ENCODE measurements around the gene PHLDB2.

GRCh38 chr3:111863942-111864694 is 5.1 kb downstream of the PHLDB2 start:
- no peak for TF ChIP-seq ESRRG (CRISPR knock-in tag; IDR thresholded peaks at IDR 0.05)
- no peak for TF ChIP-seq ZFP30 (CRISPR knock-in tag; IDR thresholded peaks at IDR 0.05)
- no peak for TF ChIP-seq CREB5 (CRISPR knock-in tag; IDR thresholded peaks at IDR 0.05; ENCODE audit: low read depth)
- no peak for TF ChIP-seq TCF4 (CRISPR knock-in tag; IDR thresholded peaks at IDR 0.05; ENCODE audit: borderline replicate concordance)
- TF ChIP-seq PATZ1 (CRISPR knock-in tag; IDR thresholded peaks at IDR 0.05; ENCODE audit: borderline replicate concordance): no peak
- 0 out of 2 replicates have a peak, but pooled peaks have one; percentile 41 for TF ChIP-seq ZFP3 (CRISPR knock-in tag; IDR thresholded peaks at IDR 0.05)
- no peak for TF ChIP-seq TOX (CRISPR knock-in tag; IDR thresholded peaks at IDR 0.05; ENCODE audit: borderline replicate concordance)
- no peak for TF ChIP-seq SNAI2 (CRISPR knock-in tag; IDR thresholded peaks at IDR 0.05)
- TF ChIP-seq ARNTL (CRISPR knock-in tag; IDR thresholded peaks at IDR 0.05; ENCODE audit: borderline replicate concordance, low read depth): no peak
- no peak for TF ChIP-seq ZNF8 (CRISPR knock-in tag; IDR thresholded peaks at IDR 0.05)
- no peak for TF ChIP-seq CSDC2 (CRISPR knock-in tag; IDR thresholded peaks at IDR 0.05)
